Measurements from ENCODE around the gene R3HDM4.

DNA sequence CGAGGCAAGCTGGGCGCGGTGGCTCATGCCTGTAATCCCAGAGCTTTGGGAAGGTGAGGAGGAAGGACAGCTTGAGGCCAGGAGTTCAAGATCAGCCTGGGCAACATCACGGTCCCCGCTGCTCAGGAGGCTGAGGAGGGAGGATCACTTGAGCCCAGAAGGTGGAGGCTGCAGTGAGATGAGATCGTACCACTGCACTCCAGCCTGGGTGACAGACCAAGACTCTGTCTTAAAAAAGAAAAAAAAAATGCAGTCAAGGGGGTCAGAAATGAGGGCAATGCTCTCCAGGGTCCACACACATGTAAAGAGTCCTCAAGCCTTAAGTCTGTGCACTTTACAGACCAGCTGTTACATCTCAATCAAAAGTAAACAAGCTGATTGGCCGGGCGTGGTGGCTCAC is 8.5 kb downstream of the R3HDM4 start:
- TF ChIP-seq LCOR (CRISPR knock-in tag; IDR thresholded peaks at IDR 0.05): no peak
- no peak for TF ChIP-seq USF2 (CRISPR knock-in tag; IDR thresholded peaks at IDR 0.05)
- no peak for TF ChIP-seq ZBTB8A (IDR thresholded peaks at IDR 0.05; ENCODE audit: partially characterized antibody)
- TF ChIP-seq CTCF (IDR thresholded peaks at IDR 0.05 in 2 of 3, conservative IDR thresholded peaks at IDR 0.05 in 1 of 3; ENCODE audit: insufficient read depth in 2 of 3, low read depth in 1 of 3, low read length in 3 of 3): no peak
- no peak for TF ChIP-seq EP300 (IDR thresholded peaks at IDR 0.05; ENCODE audit: low read length)
- TF ChIP-seq CEBPB (tag; IDR thresholded peaks at IDR 0.05): no peak
- TF ChIP-seq ZNF121 (CRISPR knock-in tag; conservative IDR thresholded peaks at IDR 0.05): no peak

All from K562 (cell line).